Erythroblast (primary cell): ENCODE measurements around the gene SMAD4.

Experiments used
- DNase-seq, 2 experiments: peaks; one replicate each; lab custom pipeline; 2025; lab: John Stamatoyannopoulos, UW
- GATA1 ChIP-seq: IDR thresholded peaks from 2 replicates; pipeline ENCODE4 v1.6.1; 2011; ENCODE audit warnings: low read depth, mild to moderate bottlenecking, control low read depth, low read length, moderate library complexity
- POLR2A ChIP-seq: IDR thresholded peaks from 2 replicates; pipeline ENCODE4 v1.6.1; 2011; ENCODE audit warnings: mild to moderate bottlenecking, low read length

The SMAD4 gene

GRCh38 chr18:51122266-51123045 lies 92.4 kb downstream of the SMAD4 start:
- DNase-seq = no peak
- TF ChIP-seq GATA1 (no peak), POLR2A (no peak)

- no peak for DNase-seq
- TF ChIP-seq POLR2A (no peak), GATA1 (no peak)
Observed at GRCh38 chr18:51123046-51123395, 93.0 kb downstream of the SMAD4 start.

- DNase-seq = no peak
- TF ChIP-seq POLR2A (no peak), GATA1 (no peak)
Observed at GRCh38 chr18:51123481-51123880, 93.5 kb downstream of the SMAD4 start.

- no peak for DNase-seq
Observed at GRCh38 chr18:51123936-51124486, 94.0 kb downstream of the SMAD4 start.

GRCh38 chr18:51125976-51126375 lies 96.0 kb downstream of the SMAD4 start:
- no peak for DNase-seq
- TF ChIP-seq POLR2A (no peak), GATA1 (no peak)

More at GRCh38 chr18:51123936-51124486, 94.0 kb downstream of the SMAD4 start:
- TF ChIP-seq POLR2A (no peak), GATA1 (no peak)

GRCh38 chr18:51127664-51128063 lies 97.7 kb downstream of the SMAD4 start:
- TF ChIP-seq POLR2A (no peak), GATA1 (no peak)
- no peak for DNase-seq

GRCh38 chr18:51128533-51128932 lies 98.5 kb downstream of the SMAD4 start:
- TF ChIP-seq POLR2A (no peak), GATA1 (no peak)
- no peak for DNase-seq

GRCh38 chr18:51132256-51132935 lies 102.4 kb downstream of the SMAD4 start:
- TF ChIP-seq POLR2A = no peak
- TF ChIP-seq GATA1 = no peak

GRCh38 chr18:51133580-51134160 lies 103.7 kb downstream of the SMAD4 start:
- TF ChIP-seq POLR2A = no peak
- TF ChIP-seq GATA1 = no peak
- no peak for DNase-seq

More at GRCh38 chr18:51132256-51132935, 102.4 kb downstream of the SMAD4 start:
- no peak for DNase-seq
